ENCODE data around the gene SLC25A47. TPM values are rescaled to one million over a fixed set of nuclear protein-coding genes. Genes with fewer than 3 reads are reported as not detected.

SLC25A47 gene
- total RNA-seq, 1 donor from 2014 or later: not detected

DNA sequence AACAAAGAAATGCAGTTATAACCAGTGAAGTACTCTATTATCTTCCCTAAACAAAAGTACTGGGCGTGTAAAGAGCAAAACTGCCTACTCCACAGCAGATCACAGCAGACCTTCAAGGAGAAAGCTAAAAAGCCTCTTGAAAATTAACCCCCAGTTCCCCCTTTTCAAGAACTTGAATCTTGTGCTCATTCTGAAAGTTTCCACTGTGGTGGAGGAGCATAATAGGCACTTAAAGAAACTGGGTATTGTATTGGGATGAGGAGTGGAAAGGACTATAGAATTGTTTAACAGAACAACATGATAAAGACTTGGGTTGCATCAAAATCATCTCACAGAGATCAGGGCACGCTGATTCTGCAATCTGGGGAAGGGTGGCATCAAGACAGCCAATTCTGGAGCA is 51.1 kb downstream of the SLC25A47 start:
- ChIA-PET CTCF (interaction anchor here (1.2 kb wide), 1 partner anchor 133 kb away, joined by 3 read pairs; no protein-coding TSS in a partner anchor), POLR2A (interaction anchor here (1.3 kb wide), 1 partner anchor 309 kb away, joined by 4 read pairs; the partner anchor contains the start of gene EVL)
- H3K9me3 Mint-ChIP-seq: no peaks in the 10 kb centered on the region
- intact Hi-C loops (cut with micrococcal nuclease): loop anchor here (10.0 kb wide), 1 partner anchor 769 kb away; the partner anchor contains the start of gene CCDC85C
- H3K27me3 Mint-ChIP-seq: no peaks in the 10 kb centered on the region
- H3K4me1 Mint-ChIP-seq: peaks cover 48% of the 10 kb centered on the region
- TF ChIP-seq, protein P1, sequence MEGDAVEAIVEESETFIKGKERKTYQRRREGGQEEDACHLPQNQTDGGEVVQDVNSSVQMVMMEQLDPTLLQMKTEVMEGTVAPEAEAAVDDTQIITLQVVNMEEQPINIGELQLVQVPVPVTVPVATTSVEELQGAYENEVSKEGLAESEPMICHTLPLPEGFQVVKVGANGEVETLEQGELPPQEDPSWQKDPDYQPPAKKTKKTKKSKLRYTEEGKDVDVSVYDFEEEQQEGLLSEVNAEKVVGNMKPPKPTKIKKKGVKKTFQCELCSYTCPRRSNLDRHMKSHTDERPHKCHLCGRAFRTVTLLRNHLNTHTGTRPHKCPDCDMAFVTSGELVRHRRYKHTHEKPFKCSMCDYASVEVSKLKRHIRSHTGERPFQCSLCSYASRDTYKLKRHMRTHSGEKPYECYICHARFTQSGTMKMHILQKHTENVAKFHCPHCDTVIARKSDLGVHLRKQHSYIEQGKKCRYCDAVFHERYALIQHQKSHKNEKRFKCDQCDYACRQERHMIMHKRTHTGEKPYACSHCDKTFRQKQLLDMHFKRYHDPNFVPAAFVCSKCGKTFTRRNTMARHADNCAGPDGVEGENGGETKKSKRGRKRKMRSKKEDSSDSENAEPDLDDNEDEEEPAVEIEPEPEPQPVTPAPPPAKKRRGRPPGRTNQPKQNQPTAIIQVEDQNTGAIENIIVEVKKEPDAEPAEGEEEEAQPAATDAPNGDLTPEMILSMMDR (IDR thresholded peaks at IDR 0.05): no peak
- peaks cover 45% of the 10 kb centered on the region for H3K36me3 Mint-ChIP-seq (ENCODE audit: low read depth)
- no peak for DNase-seq
- H3K27ac Mint-ChIP-seq: peak overlapping the region; percentile 95
- no peak for ATAC-seq (ENCODE audit: low read depth)
- peak overlapping the region; percentile 95 for H3K4me3 Mint-ChIP-seq

DNA sequence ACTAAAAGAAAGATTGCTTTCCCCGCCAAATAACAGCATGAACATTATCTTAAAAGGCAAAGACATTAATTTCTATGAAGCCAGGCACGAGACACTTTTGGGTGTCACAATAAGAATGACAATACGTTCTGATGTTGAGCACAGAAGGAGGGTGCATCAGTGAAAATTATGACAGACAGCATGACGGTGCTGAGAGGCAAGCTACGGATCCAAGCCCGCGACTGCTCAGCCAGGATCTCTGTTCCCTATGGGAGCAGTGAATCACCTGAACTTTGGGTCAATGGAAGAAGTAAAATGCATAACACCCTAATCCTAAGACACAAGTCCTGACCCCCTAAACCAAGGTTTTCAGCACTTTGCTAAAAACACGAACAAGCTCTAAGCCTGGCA is 51.7 kb downstream of the SLC25A47 start:
- Mint-ChIP-seq H3K27me3 (no peaks in the 10 kb centered on the region), H3K36me3 (ENCODE audit: low read depth) (peaks cover 43% of the 10 kb centered on the region), H3K9me3 (no peaks in the 10 kb centered on the region), H3K4me1 (peaks cover 48% of the 10 kb centered on the region), H3K27ac (peak overlapping the region; percentile 95), H3K4me3 (peak overlapping the region; percentile 95)
- POLR2A ChIA-PET: interaction anchor here (0.7 to 1.3 kb wide), 13 partner anchors 13 to 310 kb away, joined by 3 to 6 read pairs (median 4); partner anchors contain the start of genes EVL and SLC25A29
- no peak for DNase-seq
- TF ChIP-seq, protein P1 (IDR thresholded peaks at IDR 0.05): no peak
- ATAC-seq (ENCODE audit: low read depth): no peak
- intact Hi-C loops (cut with micrococcal nuclease): loop anchor here (5.0 to 10.0 kb wide), 2 partner anchors 770 to 1942 kb away; partner anchors contain the start of genes CCDC85C and ZNF839
- CTCF ChIA-PET: interaction anchor here (1.2 to 1.3 kb wide), 3 partner anchors 10 to 134 kb away, joined by 3 to 4 read pairs (median 3); no protein-coding TSS in a partner anchor

DNA sequence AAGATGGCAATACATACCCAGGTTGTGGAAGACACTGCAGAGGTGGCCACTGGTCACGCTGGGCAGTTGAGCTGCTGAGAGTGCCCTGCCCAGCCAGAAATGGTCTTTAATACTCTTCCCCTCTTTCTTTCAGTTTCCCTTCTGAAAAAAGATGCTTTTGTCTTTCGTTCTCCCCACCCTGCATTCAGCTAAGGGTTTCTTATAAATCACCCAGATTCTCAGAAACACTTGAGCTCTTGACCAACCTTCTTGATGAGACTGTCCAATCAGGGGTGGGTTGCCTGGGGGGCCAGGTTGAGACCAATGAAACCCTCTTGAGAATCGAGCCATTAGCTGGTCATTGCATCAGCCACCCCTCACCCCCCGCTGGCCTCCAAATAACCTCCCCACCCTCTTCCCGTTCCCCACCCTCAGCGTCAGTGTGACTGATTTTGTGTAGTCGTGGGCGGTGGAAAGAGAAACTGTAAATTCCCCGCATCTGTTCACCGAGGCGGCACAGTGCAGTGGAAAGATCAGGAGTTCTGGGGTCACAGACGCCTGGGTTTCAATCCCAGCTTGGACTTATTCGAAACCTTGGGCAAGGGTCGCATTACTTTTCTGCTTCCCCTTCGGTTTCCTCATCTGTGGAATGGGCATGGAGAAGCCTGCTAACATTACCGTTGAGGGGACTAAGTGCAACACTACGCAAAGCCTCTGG is 52.3 kb downstream of the SLC25A47 start:
- peak overlapping the region; percentile 95 for H3K27ac Mint-ChIP-seq
- intact Hi-C loops (cut with micrococcal nuclease): loop anchor here (5.0 to 10.0 kb wide), 2 partner anchors 771 to 1942 kb away; partner anchors contain the start of genes CCDC85C and ZNF839
- TF ChIP-seq, protein P1 (IDR thresholded peaks at IDR 0.05): no peak
- peaks cover 39% of the 10 kb centered on the region for H3K36me3 Mint-ChIP-seq (ENCODE audit: low read depth)
- H3K4me3 Mint-ChIP-seq: peak overlapping the region; percentile 95
- ChIA-PET CTCF (interaction anchor here (1.3 kb wide), 2 partner anchors 9 to 90 kb away, joined by 3 to 4 read pairs; no protein-coding TSS in a partner anchor), POLR2A (interaction anchor here (0.5 to 1.3 kb wide), 16 partner anchors 14 to 310 kb away, joined by 3 to 6 read pairs (median 4); partner anchors contain the start of genes EVL and SLC25A29)
- ATAC-seq (ENCODE audit: low read depth) (peak; percentile 40), DNase-seq (peak; percentile 44)
- H3K9me3 Mint-ChIP-seq: no peaks in the 10 kb centered on the region
- no peaks in the 10 kb centered on the region for H3K27me3 Mint-ChIP-seq
- peaks cover 48% of the 10 kb centered on the region for H3K4me1 Mint-ChIP-seq

DNA sequence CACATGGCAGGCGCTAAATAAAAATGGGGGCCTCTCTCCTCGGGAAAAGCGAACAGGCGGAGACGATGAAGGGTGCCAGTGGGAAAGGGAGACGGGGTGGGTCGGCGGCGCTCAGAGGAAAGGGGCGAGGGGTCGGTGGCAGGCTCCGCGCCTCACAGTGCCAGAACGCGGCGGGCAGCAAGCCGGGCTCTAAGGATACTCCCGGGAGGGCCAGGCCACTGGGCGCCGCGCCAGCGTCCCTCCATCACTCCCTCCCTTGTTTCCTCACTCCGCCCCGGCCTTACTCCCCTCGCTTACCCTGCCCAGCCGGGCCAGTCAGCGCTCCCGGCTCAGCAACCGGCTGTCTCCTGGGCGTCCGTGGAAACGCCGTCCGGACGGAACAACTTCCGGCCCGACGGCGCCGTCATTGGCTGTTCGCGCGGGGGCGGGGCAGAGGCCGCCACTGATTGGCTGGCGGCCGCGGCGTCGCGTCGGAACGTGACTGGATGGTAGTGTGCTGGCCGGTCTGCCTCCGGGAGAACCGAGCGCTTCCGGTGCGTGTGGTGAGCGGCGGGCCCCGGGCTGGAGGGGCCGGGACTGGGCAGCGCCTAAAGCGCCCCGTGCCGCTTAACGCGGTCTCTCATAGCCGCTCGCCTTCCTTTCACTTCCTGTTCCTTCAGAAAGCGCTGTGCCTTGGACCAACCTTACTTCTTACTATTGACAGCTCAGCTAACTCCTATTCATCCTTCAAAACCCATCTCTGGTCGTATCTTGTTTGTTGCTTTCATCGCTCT is 53.0 kb downstream of the SLC25A47 start, which contains the start of gene WDR25:
TSS of gene WDR25 (plus strand) at position 523 of the 773 bp plus-strand sequence.
- peak; percentile 81 for ATAC-seq (ENCODE audit: low read depth)
- Mint-ChIP-seq H3K27me3 (no peaks in the 10 kb centered on the region), H3K4me1 (peaks cover 48% of the 10 kb centered on the region), H3K9me3 (no peaks in the 10 kb centered on the region), H3K27ac (peak within 1 kb of the TSS; percentile 95), H3K4me3 (peak within 1 kb of the TSS; percentile 95), H3K36me3 (ENCODE audit: low read depth) (peaks cover 39% of the 10 kb centered on the region)
- intact Hi-C loops (cut with micrococcal nuclease): loop anchor here (1.0 to 10.0 kb wide), 10 partner anchors 35 to 1941 kb away; partner anchors contain the start of genes CCDC85C, CCNK, DEGS2 and EVL
- ChIA-PET POLR2A (interaction anchor here (0.5 to 1.8 kb wide), 13 partner anchors 35 to 295 kb away, joined by 3 to 9 read pairs (median 4); partner anchors contain the start of gene SLC25A29), CTCF (interaction anchor here (1.0 to 1.3 kb wide), 3 partner anchors 9 to 230 kb away, joined by 3 to 4 read pairs (median 3); no protein-coding TSS in a partner anchor)
- TF ChIP-seq, protein P1 (IDR thresholded peaks at IDR 0.05): no peak
- peak; percentile 93 for DNase-seq

Measured in activated B cell treated with CpG ODN at 0.5 μM for 24 hours (primary cell).